NCI-H345 treated with DMSO at 0.1 percent for 48 hours (cell line): ENCODE results near the gene NOL9.

ENCODE experiments used
- DNase-seq: peaks from one replicate; lab custom pipeline; 2025; ENCODE audit not compliant: unreplicated experiment; lab: John Stamatoyannopoulos, UW

The NOL9 gene

DNA sequence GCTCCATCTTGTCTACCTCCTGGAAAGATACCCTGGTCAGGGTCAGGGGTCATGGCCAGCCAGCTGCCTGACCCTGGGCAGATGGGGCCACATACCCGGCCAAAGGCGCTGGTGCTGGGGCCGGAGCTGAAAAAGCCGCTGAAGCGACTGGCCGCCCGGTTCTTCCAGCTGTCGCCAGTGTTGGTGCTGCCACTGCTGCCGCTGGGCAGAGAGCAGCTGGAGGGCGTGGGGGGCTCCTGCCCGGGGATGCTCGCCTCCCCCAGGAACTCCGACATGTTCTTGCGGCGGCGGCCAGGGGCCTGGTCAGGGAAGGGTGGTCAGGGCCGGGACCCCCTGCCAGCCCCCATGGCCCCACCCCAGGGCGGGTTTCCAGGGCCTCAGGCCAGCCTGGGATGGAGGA is 81.2 kb downstream of the NOL9 start:
- no peak for DNase-seq

DNA sequence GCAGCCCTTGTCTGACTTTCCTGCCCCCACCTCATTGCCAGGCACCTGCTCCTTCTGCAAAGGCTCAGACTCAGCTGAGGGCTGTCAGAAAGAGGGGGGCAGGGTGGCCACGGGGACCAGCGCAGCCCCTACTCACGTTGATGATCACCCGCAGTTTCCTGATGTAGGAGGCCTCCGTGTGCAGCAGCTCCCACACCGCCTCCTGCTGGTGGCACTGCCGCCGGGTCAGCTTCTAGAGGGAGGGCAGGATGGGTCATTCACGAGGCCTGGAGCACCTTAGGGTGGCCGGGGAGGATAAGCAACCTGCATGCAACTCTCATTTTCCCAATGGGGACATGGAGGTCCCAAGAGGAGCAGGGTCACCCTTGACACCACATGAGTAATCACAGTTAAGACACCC is 81.9 kb downstream of the NOL9 start:
- DNase-seq = no peak

DNA sequence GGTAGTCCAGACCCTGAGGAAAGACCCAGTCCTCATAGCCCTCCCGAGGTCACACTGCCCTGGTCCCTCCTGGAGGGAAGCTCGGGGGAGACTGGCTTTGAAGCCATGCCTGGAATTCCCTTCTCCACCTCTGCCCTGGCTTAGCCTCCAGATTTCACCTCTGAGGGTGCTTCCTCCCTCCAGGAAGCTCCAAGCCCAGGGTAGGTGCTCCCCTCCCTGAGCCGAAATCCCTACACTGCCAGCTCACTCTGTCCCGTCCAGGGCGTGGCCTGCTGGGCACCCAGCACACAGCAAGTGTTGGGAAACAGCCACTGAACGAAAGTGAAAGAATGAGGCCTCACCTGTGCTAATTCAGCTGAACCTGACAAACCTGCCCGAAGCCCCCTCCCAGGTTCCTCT is 82.3 kb downstream of the NOL9 start:
- DNase-seq = no peak
